Mucosa of rectum (tissue), 2 donors: ENCODE measurements around the gene IRS2.

Experiments used
- H3K27ac ChIP-seq, 2 donors: one replicate each; pipeline ENCODE4 v1.7.0; 2013; ENCODE audit warnings: inconsistent platforms in 2 of 2, low read depth in 2 of 2, low read length in 2 of 2
- H3K27me3 ChIP-seq, 2 donors: one replicate each; pipeline ENCODE4 v1.7.0; 2013; ENCODE audit warnings: low read length in 2 of 2; ENCODE audit not compliant: control insufficient read depth in 2 of 2, insufficient read depth in 2 of 2
- H3K36me3 ChIP-seq, 2 donors: one replicate each; pipeline ENCODE4 v1.7.0; 2013; ENCODE audit warnings: low read length in 2 of 2; ENCODE audit not compliant: control insufficient read depth in 2 of 2, insufficient read depth in 2 of 2
- H3K4me1 ChIP-seq, 2 donors: one replicate each; pipeline ENCODE4 v1.7.0; 2013; ENCODE audit warnings: low read length in 2 of 2, mild to moderate bottlenecking in 1 of 2; ENCODE audit not compliant: control insufficient read depth in 2 of 2, insufficient read depth in 2 of 2
- H3K4me3 ChIP-seq, 2 donors: one replicate each; pipeline ENCODE4 v1.7.0; 2013; ENCODE audit warnings: low read length in 2 of 2
- H3K9ac ChIP-seq, 2 donors: one replicate each; pipeline ENCODE4 v1.7.0; 2013; ENCODE audit warnings: low read length in 2 of 2, low read depth in 1 of 2, mild to moderate bottlenecking in 1 of 2
- H3K9me3 ChIP-seq, 2 donors: one replicate each; pipeline ENCODE4 v1.7.0; 2013; ENCODE audit warnings: low read length in 2 of 2; ENCODE audit not compliant: control insufficient read depth in 2 of 2
- donor health status: healthy.
- donor health status: Normal muscosa, but diverticular disease.

Gene IRS2

GRCh38 chr13:109727251-109727650 is 59.1 kb downstream of the IRS2 start:
- H3K36me3 ChIP-seq, result no peaks in the 10 kb centered on the region
- H3K9ac ChIP-seq, result no peak overlapping the region
- H3K4me1 ChIP-seq, result no peaks in the 10 kb centered on the region
- H3K9me3 ChIP-seq, result no peaks in the 10 kb centered on the region
- no peaks in the 10 kb centered on the region for H3K27me3 ChIP-seq
- no peak overlapping the region for H3K27ac ChIP-seq
- H3K4me3 ChIP-seq, result no peak overlapping the region

- Histone ChIP-seq H3K4me3 (no peak overlapping the region), H3K36me3 (no peaks in the 10 kb centered on the region), H3K27ac (no peak overlapping the region), H3K27me3 (no peaks in the 10 kb centered on the region), H3K9me3 (no peaks in the 10 kb centered on the region), H3K4me1 (no peaks in the 10 kb centered on the region), H3K9ac (no peak overlapping the region)
Observed at GRCh38 chr13:109725995-109726637, 60.3 kb downstream of the IRS2 start.

- H3K4me3 ChIP-seq, result no peak overlapping the region
- no peaks in the 10 kb centered on the region for H3K4me1 ChIP-seq
- H3K9me3 ChIP-seq, result no peaks in the 10 kb centered on the region
- no peak overlapping the region for H3K9ac ChIP-seq
- no peak overlapping the region for H3K27ac ChIP-seq
- no peaks in the 10 kb centered on the region for H3K27me3 ChIP-seq
- H3K36me3 ChIP-seq, result no peaks in the 10 kb centered on the region
Observed at GRCh38 chr13:109725297-109725696, 61.1 kb downstream of the IRS2 start.

- Histone ChIP-seq H3K4me1 (no peaks in the 10 kb centered on the region), H3K27me3 (no peaks in the 10 kb centered on the region), H3K4me3 (no peak overlapping the region), H3K27ac (no peak overlapping the region), H3K9ac (no peak overlapping the region), H3K9me3 (no peaks in the 10 kb centered on the region), H3K36me3 (no peaks in the 10 kb centered on the region)
Observed at GRCh38 chr13:109724603-109725002, 61.8 kb downstream of the IRS2 start.

GRCh38 chr13:109723046-109723445 is 63.3 kb downstream of the IRS2 start:
- Histone ChIP-seq H3K27me3 (no peaks in the 10 kb centered on the region), H3K9ac (no peak overlapping the region), H3K36me3 (no peaks in the 10 kb centered on the region), H3K9me3 (no peaks in the 10 kb centered on the region), H3K4me3 (no peak overlapping the region), H3K27ac (no peak overlapping the region), H3K4me1 (no peaks in the 10 kb centered on the region)

- no peak overlapping the region for H3K27ac ChIP-seq
- H3K9ac ChIP-seq, result no peak overlapping the region
- no peaks in the 10 kb centered on the region for H3K4me1 ChIP-seq
- no peak overlapping the region for H3K4me3 ChIP-seq
- no peaks in the 10 kb centered on the region for H3K9me3 ChIP-seq
- no peaks in the 10 kb centered on the region for H3K36me3 ChIP-seq
- no peaks in the 10 kb centered on the region for H3K27me3 ChIP-seq
Observed at GRCh38 chr13:109722068-109722467, 64.3 kb downstream of the IRS2 start.

- Histone ChIP-seq H3K9ac (no peak overlapping the region), H3K4me3 (no peak overlapping the region), H3K9me3 (no peaks in the 10 kb centered on the region)
Observed at GRCh38 chr13:109720758-109721184, 65.6 kb downstream of the IRS2 start.

GRCh38 chr13:109719962-109720646 is 66.3 kb downstream of the IRS2 start:
- no peaks in the 10 kb centered on the region for H3K36me3 ChIP-seq
- no peak overlapping the region for H3K27ac ChIP-seq
- no peaks in the 10 kb centered on the region for H3K27me3 ChIP-seq
- no peaks in the 10 kb centered on the region for H3K9me3 ChIP-seq
- no peak overlapping the region for H3K4me3 ChIP-seq
- no peak overlapping the region for H3K9ac ChIP-seq
- no peaks in the 10 kb centered on the region for H3K4me1 ChIP-seq

More at GRCh38 chr13:109720758-109721184, 65.6 kb downstream of the IRS2 start:
- Histone ChIP-seq H3K36me3 (no peaks in the 10 kb centered on the region), H3K4me1 (no peaks in the 10 kb centered on the region), H3K27me3 (no peaks in the 10 kb centered on the region), H3K27ac (no peak overlapping the region)

GRCh38 chr13:109718726-109719125 is 67.7 kb downstream of the IRS2 start:
- Histone ChIP-seq H3K9ac (no peak overlapping the region), H3K27ac (no peak overlapping the region)

GRCh38 chr13:109717686-109718085 is 68.7 kb downstream of the IRS2 start:
- Histone ChIP-seq H3K27ac (no peak overlapping the region), H3K4me1 (no peaks in the 10 kb centered on the region), H3K4me3 (no peak overlapping the region), H3K9me3 (no peaks in the 10 kb centered on the region), H3K9ac (no peak overlapping the region), H3K27me3 (no peaks in the 10 kb centered on the region), H3K36me3 (no peaks in the 10 kb centered on the region)

More at GRCh38 chr13:109718726-109719125, 67.7 kb downstream of the IRS2 start:
- no peaks in the 10 kb centered on the region for H3K27me3 ChIP-seq
- H3K4me3 ChIP-seq, result no peak overlapping the region
- H3K36me3 ChIP-seq, result no peaks in the 10 kb centered on the region
- no peaks in the 10 kb centered on the region for H3K9me3 ChIP-seq
- H3K4me1 ChIP-seq, result no peaks in the 10 kb centered on the region
